ENCODE measurements around the gene GAS2L3. TPM values are rescaled to one million over a fixed set of nuclear protein-coding genes. Genes with fewer than 3 reads are reported as not detected.
A peak's percentile ranks its signal among the peaks of the same experiment; 100 is the strongest.

Gene GAS2L3
- total and polyA plus RNA-seq, 8 donors = 0.56 to 5.5 (median 0.81) TPM

DNA sequence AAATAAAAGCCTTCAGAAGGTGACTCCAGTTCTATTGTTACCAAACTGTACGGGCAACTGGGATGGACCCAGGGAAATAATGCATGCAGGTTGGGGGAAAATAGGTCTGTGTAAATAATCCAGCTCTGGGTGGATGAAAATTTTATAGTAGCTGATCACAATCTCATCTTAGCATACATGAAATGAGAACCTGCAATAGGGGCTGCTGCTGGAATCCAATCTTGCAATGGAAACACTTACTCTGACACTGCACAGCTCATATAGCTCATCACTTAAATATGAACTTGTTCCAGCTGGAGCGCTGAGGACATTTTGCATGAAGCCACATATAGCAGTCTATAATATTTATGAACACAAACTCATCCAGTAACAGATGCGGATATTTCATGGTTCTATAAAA, 40.1 kb upstream of the GAS2L3 start:
- Histone ChIP-seq H3K27me3 (peaks cover 0 to 6% (median 0%) of the 10 kb centered on the region in 4 donors), H3K4me3 (no peak overlapping the region), H3K9me3 (no peaks in the 10 kb centered on the region), H3K36me3 (no peaks in the 10 kb centered on the region), H3K4me1 (no peaks in the 10 kb centered on the region), H3K27ac (no peak overlapping the region)
- ATAC-seq (no peak), FAIRE-seq (no peak), DNase-seq (no peak)
- TF ChIP-seq, protein P1, sequence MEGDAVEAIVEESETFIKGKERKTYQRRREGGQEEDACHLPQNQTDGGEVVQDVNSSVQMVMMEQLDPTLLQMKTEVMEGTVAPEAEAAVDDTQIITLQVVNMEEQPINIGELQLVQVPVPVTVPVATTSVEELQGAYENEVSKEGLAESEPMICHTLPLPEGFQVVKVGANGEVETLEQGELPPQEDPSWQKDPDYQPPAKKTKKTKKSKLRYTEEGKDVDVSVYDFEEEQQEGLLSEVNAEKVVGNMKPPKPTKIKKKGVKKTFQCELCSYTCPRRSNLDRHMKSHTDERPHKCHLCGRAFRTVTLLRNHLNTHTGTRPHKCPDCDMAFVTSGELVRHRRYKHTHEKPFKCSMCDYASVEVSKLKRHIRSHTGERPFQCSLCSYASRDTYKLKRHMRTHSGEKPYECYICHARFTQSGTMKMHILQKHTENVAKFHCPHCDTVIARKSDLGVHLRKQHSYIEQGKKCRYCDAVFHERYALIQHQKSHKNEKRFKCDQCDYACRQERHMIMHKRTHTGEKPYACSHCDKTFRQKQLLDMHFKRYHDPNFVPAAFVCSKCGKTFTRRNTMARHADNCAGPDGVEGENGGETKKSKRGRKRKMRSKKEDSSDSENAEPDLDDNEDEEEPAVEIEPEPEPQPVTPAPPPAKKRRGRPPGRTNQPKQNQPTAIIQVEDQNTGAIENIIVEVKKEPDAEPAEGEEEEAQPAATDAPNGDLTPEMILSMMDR (IDR thresholded peaks at IDR 0.05) = no peak
- 74 to 87% methylated on average over 3 of the region's 3 CpGs for WGBS, 2 donors
- intact Hi-C loops (cut with DNase I) = no loop called here

DNA sequence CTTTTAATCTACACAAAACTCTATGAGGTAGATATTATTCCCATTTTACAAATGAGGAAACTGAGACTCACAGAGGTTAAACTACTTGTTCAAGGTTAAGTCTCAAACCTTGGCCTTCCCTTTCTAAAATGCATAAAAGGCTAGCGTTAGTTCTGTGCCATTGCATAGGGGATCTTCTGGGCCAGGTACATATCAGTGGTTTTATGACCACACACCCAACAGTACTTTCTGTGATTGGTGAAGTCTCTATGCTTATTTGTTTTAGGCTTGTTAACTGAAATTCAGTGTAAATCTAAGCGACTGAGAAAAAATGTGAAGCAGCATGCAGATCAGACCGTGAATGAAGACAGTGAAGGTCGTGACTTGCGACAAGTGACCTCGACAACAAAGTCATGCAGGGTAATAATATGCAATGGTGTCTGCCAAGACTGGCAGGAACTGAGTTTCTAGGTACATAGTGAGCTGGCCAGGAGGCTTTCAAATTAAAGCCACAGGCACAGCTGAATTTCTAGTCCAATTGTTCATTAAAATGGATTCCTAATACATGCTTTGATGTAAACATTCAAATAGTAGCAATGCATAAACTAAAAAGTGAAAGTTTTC, 38.8 kb upstream of the GAS2L3 start:
- Histone ChIP-seq H3K27me3 (peaks cover 0 to 6% (median 0%) of the 10 kb centered on the region in 4 donors), H3K27ac (no peak overlapping the region), H3K4me1 (no peaks in the 10 kb centered on the region), H3K9me3 (no peaks in the 10 kb centered on the region), H3K36me3 (no peaks in the 10 kb centered on the region), H3K4me3 (no peak overlapping the region)
- 39 to 49% methylated on average over 6 of the region's 6 CpGs for WGBS, 2 donors
- FAIRE-seq (no peak), ATAC-seq (no peak), DNase-seq (no peak)
- intact Hi-C loops (cut with DNase I) = no loop called here
- TF ChIP-seq, protein P1 (IDR thresholded peaks at IDR 0.05) = no peak

DNA sequence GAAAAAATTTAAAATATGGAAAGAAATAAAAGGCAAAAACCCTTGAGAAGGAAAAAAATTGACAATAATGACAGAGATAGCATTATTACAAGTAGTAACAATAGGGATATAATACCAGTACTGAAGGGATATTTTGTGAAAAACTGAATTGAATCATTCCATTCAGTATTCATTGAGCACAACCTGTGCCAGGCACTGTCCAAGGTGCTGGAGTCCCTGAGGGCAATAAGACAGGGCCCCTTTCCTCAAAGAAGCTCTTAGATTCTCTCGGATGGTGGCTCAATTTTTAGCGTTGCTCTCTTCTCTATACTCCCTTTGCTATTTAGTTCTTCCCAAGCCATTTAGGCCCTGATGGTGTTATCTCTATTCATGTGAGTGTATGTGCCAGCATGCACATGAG, 34.3 kb upstream of the GAS2L3 start:
- intact Hi-C loops (cut with DNase I) = no loop called here
- peak in 1 of 6 donors; percentile 29 for DNase-seq
- no peak overlapping the region for H3K27ac ChIP-seq
- H3K4me3 ChIP-seq = no peak overlapping the region
- H3K27me3 ChIP-seq = peaks cover 0 to 6% (median 0%) of the 10 kb centered on the region in 4 donors
- H3K9me3 ChIP-seq = no peaks in the 10 kb centered on the region
- WGBS, 2 donors = 28 to 30% methylated on average over 2 of the region's 2 CpGs
- H3K4me1 ChIP-seq = no peaks in the 10 kb centered on the region
- FAIRE-seq = no peak
- H3K36me3 ChIP-seq = no peaks in the 10 kb centered on the region
- TF ChIP-seq, protein P1 (IDR thresholded peaks at IDR 0.05) = no peak
- peak in 1 of 4 donors; percentile 60 for ATAC-seq

DNA sequence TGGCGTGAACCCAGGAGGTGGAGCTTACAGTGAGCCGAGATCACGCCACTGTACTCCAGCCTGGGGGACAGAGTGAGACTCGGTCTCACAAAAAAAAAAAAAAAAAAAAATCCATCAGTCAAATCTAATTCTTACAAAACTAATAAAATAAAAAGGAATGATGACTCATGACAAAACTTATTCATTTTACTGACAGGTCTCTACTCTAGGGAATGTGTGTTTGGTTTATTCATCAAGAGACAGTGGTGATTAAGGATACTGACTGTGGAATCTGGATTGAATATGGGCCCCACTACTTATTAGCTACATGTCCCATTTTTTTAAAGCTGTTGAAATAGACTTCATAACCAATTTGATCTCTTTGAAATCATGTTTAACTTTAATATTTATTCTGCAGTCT, 29.3 kb upstream of the GAS2L3 start:
- FAIRE-seq = no peak
- no peak for ATAC-seq
- Histone ChIP-seq H3K4me3 (no peak overlapping the region), H3K36me3 (no peaks in the 10 kb centered on the region), H3K4me1 (no peaks in the 10 kb centered on the region), H3K9me3 (no peaks in the 10 kb centered on the region), H3K27me3 (no peaks in the 10 kb centered on the region), H3K27ac (no peak overlapping the region)
- intact Hi-C loops (cut with DNase I) = loop anchor here in 2 of 3 donors (10.0 kb wide), 2 partner anchors 179 to 309 kb away; no protein-coding TSS in a partner anchor
- TF ChIP-seq, protein P1 (IDR thresholded peaks at IDR 0.05) = no peak
- 75 to 88% methylated on average over 4 of the region's 4 CpGs for WGBS, 2 donors
- DNase-seq = no peak

DNA sequence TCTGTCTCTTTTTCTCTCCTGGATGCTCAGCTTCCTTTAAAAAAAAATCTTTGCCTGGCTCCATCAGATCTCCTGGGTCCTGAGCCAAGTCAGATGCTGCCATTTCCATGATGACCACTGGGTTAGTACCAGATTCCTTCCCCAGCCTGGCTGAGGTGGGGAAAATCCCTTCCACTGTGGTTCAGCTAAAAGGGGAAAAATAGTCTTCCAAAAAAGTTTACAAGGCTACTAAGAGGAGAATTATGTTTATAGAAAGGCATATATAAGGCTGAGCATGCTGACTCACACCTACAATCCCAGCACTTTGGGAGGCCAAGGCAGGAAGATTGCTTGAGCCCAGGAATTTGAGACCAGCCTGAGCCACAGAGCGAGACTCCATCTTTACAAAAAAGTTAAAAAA, 28.4 kb upstream of the GAS2L3 start:
- intact Hi-C loops (cut with DNase I) = loop anchor here in 2 of 3 donors (10.0 kb wide), 2 partner anchors 180 to 310 kb away; no protein-coding TSS in a partner anchor
- no peak for DNase-seq
- TF ChIP-seq, protein P1 (IDR thresholded peaks at IDR 0.05) = no peak
- Histone ChIP-seq H3K4me3 (no peak overlapping the region), H3K27me3 (no peaks in the 10 kb centered on the region), H3K9me3 (no peaks in the 10 kb centered on the region), H3K27ac (no peak overlapping the region), H3K36me3 (no peaks in the 10 kb centered on the region), H3K4me1 (no peaks in the 10 kb centered on the region)
- ATAC-seq = no peak
- WGBS, 2 donors = 96 to 100% methylated on average over 1 of the region's 1 CpG
- FAIRE-seq = no peak
